Activated T-cell treated with anti-CD3 and anti-CD28 coated beads, Interleukin-2, amount 50 U/mL, for 48 hours (primary cell): ENCODE results near the gene CD300C.
A peak's percentile ranks its signal among the peaks of the same experiment; 100 is the strongest.
"Not testable (repeated sequence)": the region's sequence is repeated elsewhere in the genome, so short reads cannot be mapped to it uniquely, and the experiment has no call there.

ENCODE experiments used
- DNase-seq, 2 experiments: peaks; one replicate each; pipeline ENCODE4 v3.0.0-alpha.2; 2020

Gene CD300C

GRCh38 chr17:74545843-74546230 lies at the start of gene CD300C:
Gene CD300C, minus strand, starts transcription at chr17:74546115. Its CDS starts 333 bp downstream, at chr17:74545782.
- no peak for DNase-seq

GRCh38 chr17:74595037-74595750 lies 49.3 kb upstream of the CD300C start:
- no peak for DNase-seq

- no peak for DNase-seq
These were observed 46.4 kb upstream of the CD300C start, which contains the start of gene CD300LD for GRCh38 chr17:74592087-74592990. Gene CD300LD, minus strand, starts transcription at chr17:74592283. Its CDS starts 81 bp downstream, at chr17:74592202.

DNA sequence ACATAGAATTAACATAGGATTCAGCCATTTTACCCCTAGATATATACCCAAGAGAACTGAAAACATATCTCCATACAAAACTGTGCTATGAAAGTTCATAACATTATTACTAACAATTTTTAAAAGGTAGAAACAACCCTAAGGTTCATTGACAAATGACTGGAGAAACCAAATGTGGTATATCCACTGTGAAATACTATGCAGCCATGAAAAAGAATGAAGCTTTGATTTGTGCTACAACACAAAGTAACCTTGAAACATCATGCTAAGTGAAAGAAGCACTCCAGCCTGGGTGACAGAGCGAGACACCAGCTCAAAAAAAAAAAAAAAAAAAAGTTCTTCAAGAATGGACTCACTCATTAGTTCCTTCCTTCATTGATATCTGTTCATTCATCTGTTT lies 45.6 kb upstream of the CD300C start:
- DNase-seq: no peak

DNA sequence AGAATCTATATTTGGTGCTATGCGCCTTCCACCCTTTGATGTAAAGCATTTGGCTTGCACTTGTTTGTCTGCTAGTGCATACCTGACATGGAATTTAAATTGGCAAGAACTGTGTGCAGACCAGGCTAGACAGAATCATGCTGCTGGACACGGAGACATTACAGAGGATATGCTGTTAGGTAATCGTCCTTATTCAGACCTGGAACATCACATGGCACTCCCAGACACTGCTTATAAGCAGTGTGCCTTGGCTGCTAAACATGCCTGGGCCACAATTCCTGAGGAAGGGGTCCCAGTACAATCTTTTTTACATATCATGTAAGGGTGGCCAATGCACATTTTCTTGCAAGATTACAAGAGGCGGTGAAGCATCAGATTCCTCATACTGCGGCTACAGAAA lies 39.8 kb upstream of the CD300C start:
- DNase-seq: no peak

- DNase-seq: no peak
These were observed 38.6 kb upstream of the CD300C start for GRCh38 chr17:74584292-74585060.

DNA sequence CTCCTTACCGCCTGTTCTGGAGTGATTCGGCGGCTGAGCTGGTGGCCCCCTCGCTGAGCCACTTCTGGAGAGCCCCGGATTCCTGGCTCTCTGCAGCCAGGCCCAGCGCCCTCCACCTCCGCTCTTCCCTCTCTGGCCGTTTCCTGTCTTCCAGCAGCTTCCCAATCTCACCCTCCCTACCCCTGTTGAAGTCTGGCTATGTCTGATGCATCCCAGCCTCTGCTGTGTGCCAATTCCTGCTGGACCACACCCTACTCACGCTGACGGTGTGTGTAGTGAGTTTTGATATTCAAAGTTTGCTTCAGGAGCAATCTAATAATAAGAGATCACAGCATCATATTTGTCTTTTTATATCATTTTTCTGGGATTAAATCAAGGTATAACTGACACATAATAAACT lies 36.7 kb upstream of the CD300C start:
- no peak for DNase-seq

- DNase-seq: no peak
These were observed 34.0 kb upstream of the CD300C start for GRCh38 chr17:74579900-74580299.

DNA sequence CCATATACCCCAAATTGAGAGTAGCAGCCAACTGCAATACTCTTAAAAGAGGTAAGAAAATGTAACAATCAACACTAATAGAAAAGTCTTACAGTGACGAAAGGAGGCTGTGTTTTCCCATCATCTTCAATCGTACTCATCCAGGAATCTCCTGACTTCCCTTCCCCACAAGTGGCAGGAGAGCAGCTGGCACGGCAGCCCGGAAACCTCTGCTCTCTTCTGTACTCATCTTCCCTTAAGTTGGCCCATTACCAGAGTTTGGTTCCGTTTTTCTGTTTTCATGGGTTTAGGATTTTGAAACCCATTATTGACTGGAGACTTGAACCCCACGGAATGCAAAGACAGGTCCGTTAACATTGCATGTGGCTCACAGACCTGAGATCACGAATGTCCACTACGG lies 33.1 kb upstream of the CD300C start:
- no peak for DNase-seq

DNA sequence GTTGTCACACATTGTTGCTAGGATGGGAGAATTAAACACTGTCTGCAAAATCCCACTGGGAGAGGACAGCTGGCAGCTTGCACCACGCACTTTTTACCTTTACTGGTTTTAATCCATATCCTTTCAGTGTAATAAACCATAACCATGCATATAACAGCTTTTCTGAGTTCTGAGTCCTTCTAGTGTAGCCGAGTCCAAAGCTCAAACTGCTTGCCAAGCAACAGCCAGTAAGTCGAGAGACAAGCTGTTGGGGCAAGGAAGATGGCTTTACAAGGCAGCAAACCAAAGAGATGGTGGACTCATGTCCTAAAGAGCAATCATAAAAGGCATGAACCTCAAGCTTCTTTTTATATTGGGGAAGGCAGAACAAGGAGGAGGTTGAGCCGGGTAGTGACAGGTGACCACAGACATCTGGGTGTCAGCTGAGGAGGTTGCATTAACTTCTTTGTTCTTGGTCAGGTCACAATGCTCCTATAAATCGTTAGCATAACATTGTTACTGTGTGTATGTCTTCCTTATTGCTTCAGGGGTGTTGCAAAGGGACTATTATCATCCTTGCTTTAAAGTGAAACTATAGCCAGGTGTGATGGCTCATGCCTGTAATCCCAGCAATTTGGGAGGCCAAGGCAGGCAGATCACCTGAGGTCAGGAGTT lies 28.7 kb upstream of the CD300C start:
- no peak for DNase-seq

DNA sequence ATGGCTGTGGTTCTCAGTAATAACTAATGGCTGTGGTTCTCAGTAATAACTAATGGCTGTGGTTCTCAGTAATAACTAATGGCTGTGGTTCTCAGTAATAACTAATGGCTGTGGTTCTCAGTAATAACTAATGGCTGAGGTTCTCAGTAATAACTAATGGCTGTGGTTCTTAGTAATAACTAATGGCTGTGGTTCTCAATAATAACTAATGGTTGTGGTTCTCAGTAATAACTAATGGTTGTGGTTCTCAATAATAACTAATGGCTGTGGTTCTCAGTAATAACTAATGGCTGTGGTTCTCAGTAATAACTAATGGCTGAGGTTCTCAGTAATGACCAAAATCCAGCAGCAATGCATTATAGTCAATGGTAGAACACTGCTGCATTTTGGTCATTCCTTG lies 27.7 kb upstream of the CD300C start:
- DNase-seq: not testable (repeated sequence)

- DNase-seq: no peak
These were observed 27.3 kb upstream of the CD300C start for GRCh38 chr17:74573169-74573568.

DNA sequence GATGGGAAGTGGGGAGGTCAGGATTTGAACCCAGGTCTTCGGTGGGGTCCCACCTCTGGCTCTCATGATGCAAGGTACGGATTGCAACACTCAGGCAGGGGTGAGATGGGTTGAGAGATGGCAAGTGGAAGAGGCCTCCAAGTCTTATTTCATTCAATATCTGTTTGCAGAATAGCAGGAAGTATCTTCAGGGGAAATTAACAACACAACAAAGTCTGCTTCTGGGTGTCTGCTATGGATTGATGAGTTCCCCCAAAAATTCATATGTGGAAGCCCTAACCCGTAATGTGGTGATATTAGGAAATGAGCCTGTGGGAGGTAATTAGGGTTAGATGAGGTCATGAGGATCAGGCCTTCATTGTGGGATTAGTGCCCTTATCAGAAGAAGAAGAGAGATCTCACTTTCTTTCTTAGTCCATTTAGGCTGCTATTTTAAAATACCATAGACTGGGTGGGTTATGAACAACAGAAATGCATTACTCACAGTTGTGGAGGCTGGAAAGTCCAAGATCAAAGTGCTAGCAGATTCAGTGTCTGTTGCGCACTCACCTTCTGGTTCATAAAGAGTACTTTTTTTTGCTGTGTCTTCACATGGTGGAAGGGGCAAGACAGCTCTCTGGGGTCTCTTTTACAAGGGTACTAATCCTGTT lies 25.8 kb upstream of the CD300C start:
- no peak for DNase-seq

DNA sequence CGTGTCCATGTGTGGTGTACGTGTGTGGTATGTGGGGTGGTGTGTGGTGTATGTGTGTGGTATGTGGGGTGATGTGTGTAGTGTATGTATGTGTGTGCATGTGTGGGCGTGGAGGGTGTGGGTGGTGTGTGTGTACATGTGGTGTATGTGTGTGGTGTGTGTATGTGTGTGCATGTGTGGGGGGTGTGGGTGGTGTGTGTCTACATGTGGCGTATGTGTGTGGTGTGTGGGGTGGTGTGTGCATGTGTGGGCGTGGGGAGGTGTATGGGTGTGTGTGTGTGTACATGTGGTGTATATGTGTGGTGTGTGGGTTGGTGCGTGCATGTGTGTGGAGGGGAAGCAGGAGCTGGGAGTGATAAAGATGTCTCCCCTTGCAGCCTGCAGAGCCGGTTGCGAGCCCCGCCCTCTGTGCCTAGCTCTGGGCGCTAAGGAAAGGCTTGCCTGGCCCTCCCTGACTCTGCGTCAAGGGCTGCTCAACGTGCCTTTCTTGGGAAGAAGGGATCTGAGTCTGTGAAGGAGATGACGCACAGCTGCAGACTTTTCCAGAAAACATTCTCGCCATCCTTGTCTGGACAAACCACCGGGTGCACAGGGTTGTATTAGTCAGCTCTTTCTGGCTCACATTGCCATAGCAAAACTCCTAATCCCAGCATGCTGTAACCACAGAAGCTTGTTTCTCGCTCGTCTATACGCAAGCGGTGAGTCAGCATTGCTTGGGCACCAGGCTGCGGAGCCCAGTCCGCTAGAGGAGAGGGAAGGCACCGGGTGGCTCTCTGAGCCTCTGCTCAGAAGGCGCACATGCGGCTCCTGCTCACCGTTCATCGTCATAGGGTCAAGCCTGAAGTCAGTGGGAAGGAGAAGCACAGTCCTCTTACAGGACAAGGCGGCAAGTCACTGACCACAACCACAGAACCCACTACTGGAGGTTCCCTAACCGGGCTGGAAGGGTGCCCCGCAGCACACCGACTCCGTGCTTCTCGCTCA lies 23.4 kb upstream of the CD300C start:
- peak; percentile 54 for DNase-seq

DNA sequence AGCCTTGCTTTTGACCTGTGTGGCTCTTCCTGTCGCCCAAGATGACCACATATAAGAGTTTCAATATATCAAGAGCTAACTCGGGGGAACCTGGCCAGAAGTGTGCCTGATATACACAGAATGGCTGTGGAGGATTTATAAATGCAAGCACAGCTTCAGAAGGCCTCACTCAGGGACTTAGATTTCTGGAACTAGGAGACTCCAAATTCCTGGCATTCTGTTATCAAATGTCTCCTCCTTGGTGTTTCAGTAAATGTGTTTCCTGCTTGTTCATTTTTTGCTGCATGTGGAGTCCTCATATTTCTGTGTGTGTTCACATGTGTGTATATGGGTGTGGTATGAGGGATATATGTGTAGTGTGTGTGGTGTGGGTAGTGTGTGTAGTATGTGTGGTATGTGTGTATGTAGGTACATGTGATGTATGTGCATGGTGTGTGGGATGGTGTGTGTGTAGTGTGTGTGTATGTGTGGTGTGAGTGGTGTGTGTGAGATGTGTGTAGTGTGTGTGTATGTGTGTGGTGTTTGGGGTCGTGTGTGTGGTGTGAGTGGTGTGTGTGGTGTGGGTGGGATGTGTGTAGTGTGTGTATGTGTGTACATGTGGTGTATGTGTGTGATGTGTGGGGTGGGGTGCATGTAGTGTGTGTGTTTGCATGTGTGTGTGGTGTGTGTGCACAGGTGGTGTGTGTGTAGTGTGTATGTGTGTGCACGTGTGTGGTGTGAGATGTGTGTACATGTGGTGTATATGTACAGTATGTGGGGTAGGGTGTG lies 22.4 kb upstream of the CD300C start:
- DNase-seq: no peak

- no peak for DNase-seq
These were observed 21.5 kb upstream of the CD300C start, which contains the start of gene CD300H for GRCh38 chr17:74567397-74567796. Gene CD300H, minus strand, starts transcription at chr17:74567509.

DNA sequence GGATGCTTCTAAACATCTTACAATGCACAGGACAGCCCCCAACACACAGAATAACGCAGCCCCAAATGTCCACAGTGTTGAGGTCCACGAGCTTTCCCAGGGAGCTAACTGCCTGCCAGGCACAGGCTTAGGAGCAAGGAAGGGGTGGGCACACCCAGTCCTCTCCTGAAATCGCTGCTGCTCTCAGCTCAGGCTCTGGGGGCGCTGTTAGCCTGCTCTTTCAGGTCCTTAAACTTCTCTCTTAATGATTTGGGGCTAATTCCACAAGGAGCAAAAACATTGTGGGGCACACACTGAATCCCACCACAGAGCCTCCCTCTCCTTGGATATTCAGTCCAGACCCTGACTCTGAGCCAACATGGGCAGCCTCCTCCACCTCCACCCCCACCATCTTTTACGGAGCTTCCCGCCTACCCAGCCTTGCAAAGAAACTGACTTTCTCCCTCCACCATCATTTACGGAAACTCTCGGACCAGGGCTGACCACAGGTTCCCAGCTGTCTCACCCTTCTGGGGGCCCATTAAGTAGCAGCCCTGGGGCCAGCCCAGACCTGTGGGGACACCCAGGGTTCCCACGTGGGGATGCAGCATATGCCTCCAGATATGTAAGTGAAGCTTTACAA lies 20.3 kb upstream of the CD300C start:
- peak; percentile 54 to 58 for DNase-seq

GRCh38 chr17:74565126-74565525 lies 19.2 kb upstream of the CD300C start:
- no peak for DNase-seq

DNA sequence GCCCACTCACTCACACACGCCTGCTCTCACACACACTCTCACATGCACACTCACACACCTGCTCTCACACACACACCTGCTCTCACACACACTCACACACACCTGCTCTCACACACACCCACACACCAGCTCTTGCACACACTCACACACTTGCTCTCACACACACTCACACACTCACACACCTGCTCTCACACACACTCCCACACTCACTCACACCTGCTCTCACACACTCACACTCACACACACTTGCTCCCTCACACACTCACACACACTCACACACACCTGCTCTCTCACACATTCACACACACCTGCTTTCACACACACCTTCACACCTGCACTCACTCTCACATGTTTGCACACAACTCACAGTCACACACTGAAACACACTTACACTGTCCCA lies 17.4 kb upstream of the CD300C start:
- no peak for DNase-seq

DNA sequence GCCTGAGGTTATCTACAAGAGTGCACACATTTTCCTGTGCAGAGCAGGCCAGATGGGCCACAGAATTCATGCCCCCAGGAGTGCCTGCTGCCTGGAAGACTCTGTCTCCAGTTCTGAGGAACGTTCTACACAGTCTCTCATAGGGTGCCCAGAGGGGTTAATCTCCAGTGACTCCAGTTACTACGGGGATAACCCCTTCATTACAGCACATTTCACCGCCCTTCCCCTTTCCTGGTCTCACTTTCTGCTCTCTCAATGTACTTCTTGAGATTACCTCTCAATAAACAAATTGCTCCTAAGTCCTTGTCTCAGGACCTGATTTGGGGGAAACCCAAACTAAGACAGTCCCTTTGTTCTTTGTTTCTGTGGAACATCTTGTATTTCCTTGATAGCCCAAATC lies 15.7 kb upstream of the CD300C start:
- DNase-seq: no peak
